GM19043 (cell line): ENCODE results near the gene F2R.
"Not testable (repeated sequence)": the region's sequence is repeated elsewhere in the genome, so short reads cannot be mapped to it uniquely, and the experiment has no call there.

Source experiments
- ATAC-seq: cut with Tn5 transposase; IDR thresholded peaks from one replicate; pipeline ENCODE4 v1.9.1; 2021; ENCODE audit warnings: low read depth; ENCODE audit not compliant: unreplicated experiment

Gene F2R

GRCh38 chr5:76747706-76748105 is 31.8 kb downstream of the F2R start:
- no peak for ATAC-seq

GRCh38 chr5:76751291-76751690 is 35.4 kb downstream of the F2R start:
- no peak for ATAC-seq

DNA sequence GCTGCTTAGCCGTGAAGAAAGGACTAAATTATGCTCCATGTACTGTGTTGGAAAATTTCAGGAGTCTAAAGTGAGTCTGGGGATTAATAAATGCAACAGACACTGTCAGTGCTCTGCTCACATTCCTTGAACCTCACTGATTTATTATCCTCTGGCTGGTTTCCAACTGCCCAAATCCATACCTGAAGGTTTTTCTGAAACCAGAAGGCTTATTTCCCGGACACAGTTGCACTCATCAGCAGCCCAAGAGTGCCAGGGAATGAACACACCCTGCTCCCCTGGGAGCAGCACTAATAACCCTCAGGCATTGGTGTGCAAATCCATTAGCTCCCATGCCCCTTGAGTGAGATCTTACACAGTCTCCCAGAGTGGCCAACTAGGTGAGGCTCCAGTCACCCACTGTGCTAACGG is 38.7 kb downstream of the F2R start:
- ATAC-seq: no peak

- ATAC-seq: no peak
Observed at GRCh38 chr5:76755779-76756637, 40.1 kb downstream of the F2R start.

DNA sequence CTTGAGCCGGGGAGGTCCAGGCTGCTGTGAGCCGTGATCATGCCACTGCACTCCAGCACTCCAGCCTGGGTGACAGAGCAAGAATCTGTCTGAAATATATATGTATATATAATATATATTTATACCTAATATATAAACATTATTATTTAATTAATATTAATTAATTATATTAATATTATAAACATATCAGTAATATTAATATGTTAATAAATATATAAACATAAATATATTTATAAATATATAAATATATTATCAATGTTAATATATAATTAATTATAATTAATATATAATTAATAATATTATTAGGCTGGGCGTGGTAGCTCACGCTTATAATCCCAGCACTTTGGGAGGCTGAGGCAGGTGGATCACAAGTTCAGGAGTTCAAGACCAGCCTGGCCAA is 41.1 kb downstream of the F2R start:
- no peak for ATAC-seq

DNA sequence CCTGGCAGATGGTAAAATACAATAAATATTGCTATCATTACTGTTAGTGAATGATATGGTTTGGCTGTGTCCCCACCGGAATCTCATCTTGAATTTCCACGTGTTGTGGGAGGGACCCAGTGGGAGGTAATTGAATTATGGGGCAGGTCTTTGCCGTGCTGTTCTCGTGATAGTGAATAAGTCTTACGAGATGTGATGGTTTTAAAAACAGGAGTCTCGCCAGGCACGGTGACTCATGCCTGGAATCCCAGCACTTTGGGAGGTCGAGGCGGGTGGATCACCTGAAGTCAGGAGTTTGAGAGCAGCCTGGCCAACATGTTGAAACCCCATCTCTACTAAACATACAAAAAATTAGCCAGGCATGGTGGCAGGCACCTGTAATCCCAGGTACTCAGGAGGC is 45.2 kb downstream of the F2R start:
- not testable (repeated sequence) for ATAC-seq

DNA sequence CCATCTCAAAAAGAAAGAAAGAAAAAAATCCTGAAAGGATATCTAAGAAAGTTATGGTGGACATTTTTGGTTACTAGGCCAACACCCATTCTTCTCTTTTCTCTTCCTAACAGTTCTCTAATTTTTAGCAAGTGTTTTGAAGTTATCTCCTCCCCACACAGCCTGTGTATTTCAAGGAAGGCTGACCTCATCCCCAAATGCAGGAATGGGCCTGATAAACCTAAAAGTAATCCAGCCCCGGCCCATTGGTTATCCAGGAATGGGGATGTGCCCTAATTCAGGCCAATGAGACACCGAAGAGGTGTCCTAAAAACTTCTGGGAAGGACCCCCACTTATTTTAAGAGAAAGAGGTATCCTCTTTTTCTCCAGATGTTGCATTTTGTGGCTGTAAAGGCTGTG is 46.6 kb downstream of the F2R start:
- no peak for ATAC-seq

DNA sequence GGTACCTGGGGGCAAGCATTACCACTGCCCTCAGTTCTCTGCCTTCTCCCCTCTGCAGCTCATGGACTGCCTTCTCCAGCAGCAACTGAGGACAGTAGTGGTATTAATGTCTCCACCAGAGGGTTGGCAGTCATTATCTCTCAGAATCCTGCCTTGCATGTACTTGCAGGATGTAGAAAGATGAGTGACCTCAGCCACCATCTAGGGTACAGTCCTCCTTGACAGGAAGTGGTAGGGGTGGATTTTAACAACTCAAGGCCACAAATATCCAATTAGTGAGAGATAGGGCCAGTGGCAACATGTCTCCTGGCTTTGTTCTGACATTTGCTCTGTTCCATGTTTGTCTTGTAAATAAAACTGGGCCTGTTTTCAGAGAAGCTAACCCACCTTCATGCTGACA is 47.2 kb downstream of the F2R start:
- ATAC-seq: no peak

DNA sequence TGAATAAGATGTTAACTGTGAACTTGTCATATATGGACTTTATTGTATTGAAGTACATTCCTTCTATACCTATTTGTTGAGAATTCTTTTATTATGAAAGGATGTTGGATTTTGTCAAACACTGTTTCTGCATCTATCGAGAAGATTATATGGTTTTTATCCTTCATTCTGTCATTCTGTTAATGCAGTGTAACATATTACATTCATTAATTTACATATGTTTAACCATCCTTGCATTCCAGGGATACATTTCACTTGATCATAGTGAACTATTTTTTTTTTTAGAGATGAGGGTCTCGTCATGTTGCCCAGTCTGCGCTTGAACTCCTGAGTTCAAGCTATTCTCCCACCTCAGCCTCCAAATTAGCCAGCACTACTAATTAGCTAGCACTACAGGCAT is 48.4 kb downstream of the F2R start:
- no peak for ATAC-seq

DNA sequence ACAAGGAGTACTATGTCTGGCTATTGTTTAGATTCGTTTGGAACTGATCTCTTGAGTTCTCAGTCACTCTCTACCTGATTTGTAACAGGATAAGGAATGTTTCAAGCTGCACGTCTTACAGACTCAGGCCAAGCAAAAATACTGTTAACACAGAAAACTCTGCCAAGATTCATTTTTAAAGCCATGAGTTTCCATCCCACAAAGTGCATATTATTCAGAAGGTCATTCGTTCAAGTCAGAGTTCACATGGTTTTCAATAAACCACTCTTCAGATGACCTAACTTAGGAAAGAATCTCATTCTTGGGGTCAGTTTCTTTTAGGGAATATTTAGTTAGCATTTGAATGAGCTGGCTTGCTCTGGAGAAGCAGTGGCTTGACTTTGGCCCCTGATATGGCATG is 49.3 kb downstream of the F2R start:
- ATAC-seq: no peak

DNA sequence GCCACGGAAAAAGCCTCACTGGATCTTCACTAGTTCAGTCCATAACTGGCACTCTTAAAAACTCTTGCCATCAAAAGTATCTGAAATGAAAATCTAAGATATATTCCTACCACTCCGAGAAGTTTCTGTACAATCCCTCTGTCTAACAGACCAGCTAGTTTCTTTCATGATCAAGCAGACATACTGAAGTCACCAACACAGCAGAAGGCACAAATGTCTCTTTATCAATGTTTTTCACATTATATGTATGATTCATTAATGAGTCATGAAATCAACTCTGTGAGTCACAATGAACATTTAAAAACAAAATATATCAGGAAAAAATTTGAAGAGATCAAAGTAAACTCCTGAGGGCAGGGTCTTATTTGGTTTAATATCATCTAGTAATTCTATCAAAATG is 50.8 kb downstream of the F2R start:
- no peak for ATAC-seq

DNA sequence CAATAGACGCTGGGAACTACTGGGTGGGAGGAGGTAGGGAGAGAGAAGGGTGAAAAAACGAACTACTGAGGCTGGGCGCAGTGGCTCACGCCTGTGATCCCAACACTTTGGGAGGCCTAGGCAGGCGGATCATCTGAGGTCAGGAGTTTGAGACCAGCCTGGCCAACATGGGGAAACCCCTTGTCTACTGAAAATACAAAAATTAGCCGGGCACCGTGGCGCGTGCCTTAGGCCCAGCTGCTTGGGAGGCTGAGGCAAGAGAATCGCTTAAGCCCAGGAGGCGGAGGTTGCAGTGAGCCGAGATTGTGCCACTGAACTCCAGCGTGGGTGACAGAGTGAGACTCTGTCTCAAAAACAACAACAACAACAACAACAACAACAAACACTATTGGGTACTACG is 55.1 kb downstream of the F2R start:
- ATAC-seq: not testable (repeated sequence)

GRCh38 chr5:76771705-76772405 is 55.9 kb downstream of the F2R start:
- ATAC-seq: no peak

GRCh38 chr5:76775921-76776320 is 60.0 kb downstream of the F2R start:
- ATAC-seq: no peak

GRCh38 chr5:76776391-76776790 is 60.5 kb downstream of the F2R start:
- ATAC-seq: no peak

DNA sequence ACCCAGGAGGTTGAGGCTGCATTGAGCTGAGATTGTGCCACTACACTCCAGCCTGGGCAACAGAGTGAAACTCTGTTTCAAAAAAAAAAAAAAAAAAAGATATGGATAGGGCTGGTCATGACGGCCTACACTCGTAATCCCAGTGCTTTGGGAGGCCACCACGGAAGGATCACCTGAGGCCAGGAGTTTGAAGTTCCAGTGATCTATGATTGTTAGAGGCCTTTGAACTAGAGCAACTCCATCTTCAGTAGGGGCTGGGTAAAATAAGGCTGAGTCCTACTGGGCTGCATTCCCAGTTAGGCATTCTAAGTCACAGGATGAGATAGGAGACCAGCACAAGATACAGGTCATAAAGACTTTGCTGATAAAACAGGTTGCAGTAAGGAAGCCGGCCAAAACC is 64.7 kb downstream of the F2R start:
- ATAC-seq: not testable (repeated sequence)

- no peak for ATAC-seq
Observed at GRCh38 chr5:76781775-76782174, 65.8 kb downstream of the F2R start.

DNA sequence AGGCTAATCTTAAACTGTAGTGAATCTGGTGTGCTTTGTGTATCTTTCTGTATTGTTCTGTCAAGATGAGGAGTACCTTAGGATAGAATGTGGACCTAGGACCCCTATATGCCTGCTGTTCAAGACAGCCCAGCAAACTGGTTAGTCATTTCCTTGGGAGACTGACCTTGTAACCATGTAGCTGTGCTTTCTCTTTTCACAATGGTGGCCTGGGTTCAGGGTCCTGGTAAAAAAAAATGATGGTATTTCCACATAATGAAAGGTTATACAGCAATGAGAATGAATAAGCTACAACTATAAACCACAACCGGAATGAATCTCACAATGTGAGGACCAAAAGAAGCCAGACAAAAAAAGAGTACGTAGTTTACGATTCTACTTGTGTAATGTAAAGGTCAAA is 66.5 kb downstream of the F2R start:
- no peak for ATAC-seq
